Upper lobe of left lung (tissue), 6 donors: ENCODE results near the gene ATP9B. TPM values are rescaled to one million over a fixed set of nuclear protein-coding genes. Genes with fewer than 3 reads are reported as not detected.

ENCODE experiments used
- ATAC-seq, 2 donors: fragments of 200-7000 bp; cut with Tn5 transposase; one replicate each; pipeline ENCODE4 v1.9.1; 2022; ENCODE audit warnings: mild to moderate bottlenecking in 2 of 2, moderate library complexity in 2 of 2; ENCODE audit not compliant: low FRiP score in 2 of 2
- DNase-seq, 2 donors: peaks; one replicate each; pipeline ENCODE4 v3.0.0-alpha.2; 2019 to 2020
- H3K27ac ChIP-seq, 4 donors: fragments of 200-600 bp; sonication (generic); one replicate each; pipeline ENCODE4 v1.5.1; 2016 to 2019
- H3K27me3 ChIP-seq, 4 donors: fragments of 200-600 bp; sonication (generic); one replicate each; pipeline ENCODE4 v1.5.1; 2017 to 2019
- H3K36me3 ChIP-seq, 4 donors: fragments of 200-600 bp; sonication (generic); one replicate each; pipeline ENCODE4 v1.5.1; 2016 to 2019
- H3K4me1 ChIP-seq, 4 donors: fragments of 200-600 bp; sonication (generic); one replicate each; pipeline ENCODE4 v1.5.1; 2018 to 2019
- H3K4me3 ChIP-seq, 4 donors: fragments of 200-600 bp; sonication (generic); one replicate each; pipeline ENCODE4 v1.5.1; 2017 to 2019; ENCODE audit warnings: mild to moderate bottlenecking in 2 of 4, moderate library complexity in 1 of 4
- H3K9me3 ChIP-seq, 4 donors: fragments of 200-600 bp; sonication (generic); one replicate each; pipeline ENCODE4 v1.5.1; 2018 to 2019
- EP300 ChIP-seq, 4 donors: sonication (generic); formaldehyde crosslinking; IDR thresholded peaks; one replicate each; pipeline ENCODE4 v1.5.1; 2017; ENCODE audit warnings: antibody characterized with exemption in 4 of 4, control low read depth in 2 of 4
- POLR2A ChIP-seq, 4 donors: fragments of 450-650 bp; IDR thresholded peaks; one replicate each; pipeline ENCODE4 v1.5.1; 2016 to 2017; ENCODE audit warnings: antibody characterized with exemption in 4 of 4, mild to moderate bottlenecking in 2 of 4
- POLR2AphosphoS5 ChIP-seq, 2 donors: sonication (generic); formaldehyde crosslinking; IDR thresholded peaks; one replicate each; pipeline ENCODE4 v1.5.1; 2017; ENCODE audit warnings: antibody characterized with exemption in 2 of 2
- WGBS, 2 donors: methylation state at CpG; one replicate each; pipeline ENCODE4 v1.1.5; 2017 to 2018; 5-methylcytosine and 5-hydroxymethylcytosine counted together
- total RNA-seq, 6 donors: library from RNA; depleted of rRNA in 4 of 6; stranded (reverse); fragments of >200 nt in 4 of 6; gene quantifications; one replicate each; pipeline versions ENCODE4 v1.1.0 to v1.2.1, GENCODE V29; 2016 to 2021
- TF ChIP-seq, protein P1 (sequence below), 6 experiments: fragments of 450-650 bp in 4 of 6; fragments of 200-600 bp in 2 of 6; sonication (generic) in 2 of 6; IDR thresholded peaks; one replicate each; pipeline ENCODE4 v1.5.1; 2016 to 2019; ENCODE audit warnings: antibody characterized with exemption in 6 of 6
- donor health status: DM: no; HTN: no; CAD: no; lungs with moderate emphysema.
- donor health status: DM: no; HTN: yes; CAD: no; lungs with severe emphysema.

ATP9B gene
- total RNA-seq, 6 donors from 2014 or later: 29.8 to 124 (median 49.2) TPM

GRCh38 chr18:79290876-79291275 lies 221.7 kb downstream of the ATP9B start:
- no peak for ATAC-seq
- no peak for DNase-seq
- Histone ChIP-seq H3K36me3 (peaks cover 0 to 7% (median 0%) of the 10 kb centered on the region in 4 donors), H3K4me3 (no peak overlapping the region), H3K27me3 (no peaks in the 10 kb centered on the region), H3K9me3 (no peaks in the 10 kb centered on the region), H3K4me1 (no peaks in the 10 kb centered on the region), H3K27ac (no peak overlapping the region)
- TF ChIP-seq EP300 (IDR thresholded peaks at IDR 0.05): no peak
- TF ChIP-seq POLR2AphosphoS5 (IDR thresholded peaks at IDR 0.05): no peak
- no peak for TF ChIP-seq POLR2A (IDR thresholded peaks at IDR 0.05)
- TF ChIP-seq, protein P1, sequence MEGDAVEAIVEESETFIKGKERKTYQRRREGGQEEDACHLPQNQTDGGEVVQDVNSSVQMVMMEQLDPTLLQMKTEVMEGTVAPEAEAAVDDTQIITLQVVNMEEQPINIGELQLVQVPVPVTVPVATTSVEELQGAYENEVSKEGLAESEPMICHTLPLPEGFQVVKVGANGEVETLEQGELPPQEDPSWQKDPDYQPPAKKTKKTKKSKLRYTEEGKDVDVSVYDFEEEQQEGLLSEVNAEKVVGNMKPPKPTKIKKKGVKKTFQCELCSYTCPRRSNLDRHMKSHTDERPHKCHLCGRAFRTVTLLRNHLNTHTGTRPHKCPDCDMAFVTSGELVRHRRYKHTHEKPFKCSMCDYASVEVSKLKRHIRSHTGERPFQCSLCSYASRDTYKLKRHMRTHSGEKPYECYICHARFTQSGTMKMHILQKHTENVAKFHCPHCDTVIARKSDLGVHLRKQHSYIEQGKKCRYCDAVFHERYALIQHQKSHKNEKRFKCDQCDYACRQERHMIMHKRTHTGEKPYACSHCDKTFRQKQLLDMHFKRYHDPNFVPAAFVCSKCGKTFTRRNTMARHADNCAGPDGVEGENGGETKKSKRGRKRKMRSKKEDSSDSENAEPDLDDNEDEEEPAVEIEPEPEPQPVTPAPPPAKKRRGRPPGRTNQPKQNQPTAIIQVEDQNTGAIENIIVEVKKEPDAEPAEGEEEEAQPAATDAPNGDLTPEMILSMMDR (IDR thresholded peaks at IDR 0.05): no peak
- WGBS, 2 donors: 97 to 99% methylated on average over 6 of the region's 6 CpGs

GRCh38 chr18:79294235-79294634 lies 225.0 kb downstream of the ATP9B start:
- no peak overlapping the region for H3K27ac ChIP-seq

GRCh38 chr18:79299272-79299671 lies 230.1 kb downstream of the ATP9B start:
- no peak overlapping the region for H3K4me3 ChIP-seq
- ATAC-seq (no peak), DNase-seq (no peak)
- H3K9me3 ChIP-seq: no peaks in the 10 kb centered on the region
- H3K4me1 ChIP-seq: no peaks in the 10 kb centered on the region
- no peak overlapping the region for H3K27ac ChIP-seq
- TF ChIP-seq, protein P1 (IDR thresholded peaks at IDR 0.05): no peak
- TF ChIP-seq POLR2A (IDR thresholded peaks at IDR 0.05): no peak
- no peak for TF ChIP-seq POLR2AphosphoS5 (IDR thresholded peaks at IDR 0.05)
- TF ChIP-seq EP300 (IDR thresholded peaks at IDR 0.05): no peak
- peaks cover 0 to 32% (median 7%) of the 10 kb centered on the region in 4 donors for H3K36me3 ChIP-seq
- no peaks in the 10 kb centered on the region for H3K27me3 ChIP-seq
- 96 to 100% methylated on average over 2 of the region's 2 CpGs for WGBS, 2 donors

More at GRCh38 chr18:79294235-79294634, 225.0 kb downstream of the ATP9B start:
- no peak for ATAC-seq
- no peaks in the 10 kb centered on the region for H3K4me1 ChIP-seq
- H3K4me3 ChIP-seq: no peak overlapping the region
- peaks cover 0 to 13% (median 0%) of the 10 kb centered on the region in 4 donors for H3K36me3 ChIP-seq
- no peak for TF ChIP-seq POLR2AphosphoS5 (IDR thresholded peaks at IDR 0.05)
- TF ChIP-seq, protein P1 (IDR thresholded peaks at IDR 0.05): no peak
- TF ChIP-seq EP300 (IDR thresholded peaks at IDR 0.05): no peak
- no peak for DNase-seq
- H3K27me3 ChIP-seq: no peaks in the 10 kb centered on the region
- 76 to 82% methylated on average over 9 to 10 of the region's 10 CpGs for WGBS, 2 donors
- H3K9me3 ChIP-seq: no peaks in the 10 kb centered on the region

GRCh38 chr18:79299711-79300110 lies 230.5 kb downstream of the ATP9B start:
- Histone ChIP-seq H3K27ac (no peak overlapping the region), H3K4me3 (no peak overlapping the region), H3K4me1 (no peaks in the 10 kb centered on the region), H3K36me3 (peaks cover 0 to 32% (median 10%) of the 10 kb centered on the region in 4 donors), H3K9me3 (no peaks in the 10 kb centered on the region), H3K27me3 (no peaks in the 10 kb centered on the region)
- WGBS, 2 donors: 91% methylated on average over 8 of the region's 8 CpGs
- no peak for DNase-seq
- ATAC-seq: no peak
- TF ChIP-seq, protein P1 (IDR thresholded peaks at IDR 0.05): no peak
- TF ChIP-seq EP300 (IDR thresholded peaks at IDR 0.05) (no peak), POLR2AphosphoS5 (IDR thresholded peaks at IDR 0.05) (no peak), POLR2A (IDR thresholded peaks at IDR 0.05) (no peak)

DNA sequence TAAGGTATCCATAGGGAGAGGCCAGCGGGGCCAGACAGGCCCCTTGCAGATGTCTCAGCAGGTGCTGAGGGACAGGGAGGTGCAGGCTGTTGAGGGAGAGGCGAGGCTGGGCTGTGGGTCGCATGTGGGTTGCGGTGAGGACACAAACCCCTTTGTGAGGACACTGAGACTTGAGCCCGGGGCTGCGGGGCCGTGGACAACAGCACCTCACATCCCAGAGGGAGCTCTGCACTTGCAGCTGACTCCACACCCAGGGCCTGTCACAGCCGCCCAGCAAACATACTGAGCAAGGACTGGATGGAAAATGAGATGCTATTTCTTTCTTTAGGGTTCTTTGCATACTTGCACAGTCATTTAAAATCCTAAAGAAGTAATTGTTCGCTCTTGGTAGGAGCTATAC lies 231.2 kb downstream of the ATP9B start:
- H3K27ac ChIP-seq: no peak overlapping the region
- WGBS, 2 donors: 94 to 100% methylated on average over 7 to 9 of the region's 9 CpGs
- peak in 1 of 2 donors; percentile 65 for DNase-seq
- no peaks in the 10 kb centered on the region for H3K4me1 ChIP-seq
- H3K4me3 ChIP-seq: no peak overlapping the region
- no peak for TF ChIP-seq POLR2A (IDR thresholded peaks at IDR 0.05)
- TF ChIP-seq EP300 (IDR thresholded peaks at IDR 0.05): no peak
- TF ChIP-seq, protein P1 (IDR thresholded peaks at IDR 0.05): no peak
- TF ChIP-seq POLR2AphosphoS5 (IDR thresholded peaks at IDR 0.05): no peak
- no peaks in the 10 kb centered on the region for H3K27me3 ChIP-seq
- no peaks in the 10 kb centered on the region for H3K9me3 ChIP-seq
- ATAC-seq: peak in 1 of 2 donors; percentile 10
- peaks cover 0 to 35% (median 15%) of the 10 kb centered on the region in 4 donors for H3K36me3 ChIP-seq
